ENCODE results near the gene RFK. TPM values are rescaled to one million over a fixed set of nuclear protein-coding genes. Genes with fewer than 3 reads are reported as not detected.
A peak's percentile ranks its signal among the peaks of the same experiment; 100 is the strongest.

The RFK gene
- total and polyA plus RNA-seq, 2 of the 13 experiments (the other 11 are each of a cell fraction or from before 2014, with no cell fraction given): 18.2 to 37.2 TPM

DNA sequence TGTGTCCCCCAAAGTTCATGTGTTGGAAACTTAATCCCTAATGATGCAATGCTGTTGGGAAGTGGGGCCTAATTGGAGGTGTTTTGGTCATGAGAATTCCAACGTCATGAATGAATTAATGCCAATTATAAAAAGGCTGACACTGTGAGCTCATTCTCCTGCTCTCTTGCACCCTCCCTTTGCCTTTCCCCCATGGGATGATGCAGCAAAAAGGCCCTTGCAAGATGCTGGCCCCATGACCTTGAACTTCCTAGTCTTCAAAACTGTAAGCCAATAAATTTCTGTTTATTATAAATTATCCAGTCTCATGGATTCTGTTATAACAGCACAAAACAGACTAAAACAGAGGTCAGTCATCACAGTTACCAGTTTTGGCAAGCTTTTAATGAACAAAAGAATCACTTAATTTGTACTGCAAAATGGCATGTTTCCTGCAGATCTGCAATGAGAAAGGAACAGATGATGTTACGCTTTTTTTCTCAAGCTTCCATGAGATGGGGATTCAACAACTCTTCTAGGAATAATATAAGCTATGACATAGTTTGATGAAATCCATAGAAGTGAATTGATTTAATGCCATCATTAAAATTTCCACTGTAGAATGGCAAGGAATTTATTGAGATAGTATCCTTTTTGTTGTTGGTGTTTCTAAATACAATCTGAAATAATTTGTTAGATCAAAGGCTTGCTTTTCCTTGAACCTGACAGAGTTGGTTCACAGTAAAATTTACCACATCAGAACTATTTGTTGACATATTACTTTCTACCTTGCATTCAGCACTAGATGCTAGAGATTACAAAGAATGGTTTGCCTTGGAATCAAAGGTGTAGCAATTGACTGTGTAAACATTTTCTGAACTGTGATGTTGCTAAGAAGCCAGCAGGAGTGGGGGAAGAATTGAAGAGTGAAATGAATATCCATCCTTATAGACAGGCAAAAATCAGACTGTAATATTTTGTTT, 29.3 kb upstream of the RFK start (continued):
- TF ChIP-seq, protein P1, sequence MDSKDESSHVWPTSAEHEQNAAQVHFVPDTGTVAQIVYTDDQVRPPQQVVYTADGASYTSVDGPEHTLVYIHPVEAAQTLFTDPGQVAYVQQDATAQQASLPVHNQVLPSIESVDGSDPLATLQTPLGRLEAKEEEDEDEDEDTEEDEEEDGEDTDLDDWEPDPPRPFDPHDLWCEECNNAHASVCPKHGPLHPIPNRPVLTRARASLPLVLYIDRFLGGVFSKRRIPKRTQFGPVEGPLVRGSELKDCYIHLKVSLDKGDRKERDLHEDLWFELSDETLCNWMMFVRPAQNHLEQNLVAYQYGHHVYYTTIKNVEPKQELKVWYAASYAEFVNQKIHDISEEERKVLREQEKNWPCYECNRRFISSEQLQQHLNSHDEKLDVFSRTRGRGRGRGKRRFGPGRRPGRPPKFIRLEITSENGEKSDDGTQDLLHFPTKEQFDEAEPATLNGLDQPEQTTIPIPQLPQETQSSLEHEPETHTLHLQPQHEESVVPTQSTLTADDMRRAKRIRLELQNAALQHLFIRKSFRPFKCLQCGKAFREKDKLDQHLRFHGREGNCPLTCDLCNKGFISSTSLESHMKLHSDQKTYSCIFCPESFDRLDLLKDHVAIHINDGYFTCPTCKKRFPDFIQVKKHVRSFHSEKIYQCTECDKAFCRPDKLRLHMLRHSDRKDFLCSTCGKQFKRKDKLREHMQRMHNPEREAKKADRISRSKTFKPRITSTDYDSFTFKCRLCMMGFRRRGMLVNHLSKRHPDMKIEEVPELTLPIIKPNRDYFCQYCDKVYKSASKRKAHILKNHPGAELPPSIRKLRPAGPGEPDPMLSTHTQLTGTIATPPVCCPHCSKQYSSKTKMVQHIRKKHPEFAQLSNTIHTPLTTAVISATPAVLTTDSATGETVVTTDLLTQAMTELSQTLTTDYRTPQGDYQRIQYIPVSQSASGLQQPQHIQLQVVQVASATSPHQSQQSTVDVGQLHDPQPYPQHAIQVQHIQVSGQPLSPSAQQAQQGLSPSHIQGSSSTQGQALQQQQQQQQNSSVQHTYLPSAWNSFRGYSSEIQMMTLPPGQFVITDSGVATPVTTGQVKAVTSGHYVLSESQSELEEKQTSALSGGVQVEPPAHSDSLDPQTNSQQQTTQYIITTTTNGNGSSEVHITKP (CRISPR knock-in tag; IDR thresholded peaks at IDR 0.05; ENCODE audit: low read depth): no peak
- TF ChIP-seq, protein P2, sequence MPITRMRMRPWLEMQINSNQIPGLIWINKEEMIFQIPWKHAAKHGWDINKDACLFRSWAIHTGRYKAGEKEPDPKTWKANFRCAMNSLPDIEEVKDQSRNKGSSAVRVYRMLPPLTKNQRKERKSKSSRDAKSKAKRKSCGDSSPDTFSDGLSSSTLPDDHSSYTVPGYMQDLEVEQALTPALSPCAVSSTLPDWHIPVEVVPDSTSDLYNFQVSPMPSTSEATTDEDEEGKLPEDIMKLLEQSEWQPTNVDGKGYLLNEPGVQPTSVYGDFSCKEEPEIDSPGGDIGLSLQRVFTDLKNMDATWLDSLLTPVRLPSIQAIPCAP (CRISPR knock-in tag; IDR thresholded peaks at IDR 0.05; ENCODE audit: low read depth): no peak
- TF ChIP-seq ZFP62 (CRISPR knock-in tag; IDR thresholded peaks at IDR 0.05) (no peak), ZNF7 (CRISPR knock-in tag; IDR thresholded peaks at IDR 0.05) (no peak), SMAD3 (CRISPR knock-in tag; IDR thresholded peaks at IDR 0.05) (no peak), MAZ (IDR thresholded peaks at IDR 0.05; ENCODE audit: borderline replicate concordance, low read depth, low read length) (no peak), MAZ (CRISPR knock-in tag; IDR thresholded peaks at IDR 0.05; ENCODE audit: low read depth) (no peak), ZFP1 (CRISPR knock-in tag; IDR thresholded peaks at IDR 0.05) (peak; percentile 70; the same call in 1 of the 2 replicates), ZNF205 (CRISPR knock-in tag; IDR thresholded peaks at IDR 0.05) (no peak), ZNF501 (CRISPR knock-in tag; IDR thresholded peaks at IDR 0.05) (no peak), ATRX (CRISPR knock-in tag; IDR thresholded peaks at IDR 0.05; ENCODE audit: borderline replicate concordance) (no peak), ZNF777 (CRISPR knock-in tag; IDR thresholded peaks at IDR 0.05) (no peak), GTF2F1 (IDR thresholded peaks at IDR 0.05; ENCODE audit: low read length) (no peak), ZNF780A (CRISPR knock-in tag; IDR thresholded peaks at IDR 0.05) (no peak), ZNF260 (CRISPR knock-in tag; IDR thresholded peaks at IDR 0.05; ENCODE audit: borderline replicate concordance, low read depth) (no peak), DR1 (CRISPR knock-in tag; IDR thresholded peaks at IDR 0.05) (no peak), RFX1 (IDR thresholded peaks at IDR 0.05) (no peak), SRF (IDR thresholded peaks at IDR 0.05; ENCODE audit: low read depth, low read length) (no peak), ATF1 (CRISPR knock-in tag; IDR thresholded peaks at IDR 0.05) (no peak), ESRRA (CRISPR knock-in tag; IDR thresholded peaks at IDR 0.05; ENCODE audit: low read depth) (no peak), ZNF335 (CRISPR knock-in tag; IDR thresholded peaks at IDR 0.05) (no peak), ATAD3A (CRISPR knock-in tag; IDR thresholded peaks at IDR 0.05) (no peak), ZNF235 (CRISPR knock-in tag; IDR thresholded peaks at IDR 0.05; ENCODE audit: borderline replicate concordance) (no peak), ZMAT5 (CRISPR knock-in tag; IDR thresholded peaks at IDR 0.05; ENCODE audit: borderline replicate concordance, low read depth) (no peak)
- TF ChIP-seq, protein P3, sequence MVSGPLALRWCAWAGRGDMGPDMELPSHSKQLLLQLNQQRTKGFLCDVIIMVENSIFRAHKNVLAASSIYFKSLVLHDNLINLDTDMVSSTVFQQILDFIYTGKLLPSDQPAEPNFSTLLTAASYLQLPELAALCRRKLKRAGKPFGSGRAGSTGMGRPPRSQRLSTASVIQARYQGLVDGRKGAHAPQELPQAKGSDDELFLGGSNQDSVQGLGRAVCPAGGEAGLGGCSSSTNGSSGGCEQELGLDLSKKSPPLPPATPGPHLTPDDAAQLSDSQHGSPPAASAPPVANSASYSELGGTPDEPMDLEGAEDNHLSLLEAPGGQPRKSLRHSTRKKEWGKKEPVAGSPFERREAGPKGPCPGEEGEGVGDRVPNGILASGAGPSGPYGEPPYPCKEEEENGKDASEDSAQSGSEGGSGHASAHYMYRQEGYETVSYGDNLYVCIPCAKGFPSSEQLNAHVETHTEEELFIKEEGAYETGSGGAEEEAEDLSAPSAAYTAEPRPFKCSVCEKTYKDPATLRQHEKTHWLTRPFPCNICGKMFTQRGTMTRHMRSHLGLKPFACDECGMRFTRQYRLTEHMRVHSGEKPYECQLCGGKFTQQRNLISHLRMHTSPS (CRISPR knock-in tag; IDR thresholded peaks at IDR 0.05; ENCODE audit: low read depth): no peak

Data from HepG2 (cell line).